HCT116 (cell line): Measurements from ENCODE around the gene PDE4C. TPM values are rescaled to one million over a fixed set of nuclear protein-coding genes. Genes with fewer than 3 reads are reported as not detected.

ENCODE experiments used
- ATAC-seq: fragments of 200-7000 bp; cut with Tn5 transposase; 2 replicates; pipeline ENCODE4 v1.9.1; 2020; ENCODE audit warnings: mild to moderate bottlenecking, moderate library complexity
- BruUV-seq: library from RNA; stranded (reverse); fragments of 400-500 nt; replicated peaks from 2 replicates; lab custom pipeline; 2021; lab: Mats Ljungman, UMichigan
- CTCF ChIA-PET: fragments of 300-600 bp; sonication (Branson Sonifier 250); formaldehyde crosslinking; loops from one replicate; lab custom pipeline; 2021; ENCODE audit warnings: antibody characterized with exemption; lab: Charles Lee
- POLR2A ChIA-PET: fragments of 300-600, 350-600 bp; sonication (Branson Sonifier 250); formaldehyde crosslinking; loops from one replicate; lab custom pipeline; 2021; ENCODE audit warnings: antibody characterized with exemption; lab: Charles Lee
- RAD21 ChIA-PET, 2 experiments: fragments of 300-600 bp; sonication (Branson Sonifier 250); formaldehyde crosslinking; loops; one replicate each; lab custom pipeline; 2023; ENCODE audit warnings: low total read pairs in 2 of 2; ENCODE audit not compliant: uncharacterized antibody in 2 of 2, unreplicated experiment in 2 of 2, low non-redundant PET in 1 of 2; lab: Charles Lee
- DNase-seq: peaks from one replicate; pipeline ENCODE4 v3.0.0-alpha.2; 2010; ENCODE audit warnings: low read depth, low spot score
- H2AFZ ChIP-seq: fragments of 200-600 bp; shearing (Covaris generic), sonication (generic); 2 replicates; pipeline ENCODE4 v1.6.1; 2017; ENCODE audit warnings: low read depth, mixed run types, mixed read lengths, antibody characterized with exemption, low read length; ENCODE audit not compliant: poor library complexity, severe bottlenecking
- H3K27ac ChIP-seq: 2 replicates; pipeline ENCODE4 v1.5.1; 2012; ENCODE audit warnings: low read depth, low read length
- H3K27me3 ChIP-seq: fragments of 200-600 bp; sonication (generic); 2 replicates; pipeline ENCODE4 v1.6.1; 2016; ENCODE audit warnings: mixed run types, low read length, mixed read lengths; ENCODE audit not compliant: insufficient read depth
- H3K36me3 ChIP-seq, 2 experiments: fragments of 200-500 bp in 1 of 2; fragments of 200-600 bp in 1 of 2; sonication (Bioruptor generic) in 1 of 2; sonication (generic) in 1 of 2; 2 replicates each; pipeline versions ENCODE4 v1.5.1 to v1.6.1; 2014 to 2016; ENCODE audit warnings: low read length in 2 of 2, inconsistent platforms in 1 of 2, mixed read lengths in 1 of 2, mixed run types in 1 of 2; ENCODE audit not compliant: insufficient read depth in 2 of 2, control insufficient read depth in 1 of 2
- H3K4me1 ChIP-seq, 2 experiments: fragments of 200-600 bp in 1 of 2; sonication (generic) in 1 of 2; 2 replicates each; pipeline versions ENCODE4 v1.5.1 to v1.6.1; 2012 to 2017; ENCODE audit warnings: low read length in 2 of 2, inconsistent platforms in 1 of 2, mild to moderate bottlenecking in 1 of 2, mixed read lengths in 1 of 2, mixed run types in 1 of 2, moderate library complexity in 1 of 2; ENCODE audit not compliant: insufficient read depth in 2 of 2, control insufficient read depth in 1 of 2
- H3K4me2 ChIP-seq: fragments of 200-600 bp; sonication (generic); 2 replicates; pipeline ENCODE4 v1.6.1; 2017; ENCODE audit warnings: mixed run types, low read length, mixed read lengths
- H3K4me3 ChIP-seq, 2 experiments: fragments of 200-600 bp in 1 of 2; sonication (generic) in 1 of 2; replicated peaks in 1 of 2; 2 replicates each; pipeline ENCODE4 v1.5.1; 2011 to 2016; ENCODE audit warnings: low read length in 2 of 2, control low read depth in 1 of 2, low read depth in 1 of 2, mild to moderate bottlenecking in 1 of 2, mixed read lengths in 1 of 2, mixed run types in 1 of 2
- H3K79me2 ChIP-seq: fragments of 200-600 bp; sonication (generic); 2 replicates; pipeline ENCODE4 v1.6.1; 2017; ENCODE audit warnings: mild to moderate bottlenecking, mixed run types, low read length, moderate library complexity, mixed read lengths; ENCODE audit not compliant: insufficient read depth
- H3K9ac ChIP-seq: fragments of 200-600 bp; sonication (generic); 2 replicates; pipeline ENCODE4 v1.6.1; 2016; ENCODE audit warnings: low read length, mixed read lengths
- H3K9me2 ChIP-seq: fragments of 200-600 bp; sonication (generic), shearing (Covaris generic); 2 replicates; pipeline ENCODE4 v1.6.1; 2017; ENCODE audit warnings: mixed run types, mild to moderate bottlenecking, moderate library complexity; ENCODE audit not compliant: insufficient read depth
- H3K9me3 ChIP-seq, 2 experiments: fragments of 200-500 bp in 1 of 2; fragments of 200-600 bp in 1 of 2; sonication (Bioruptor generic) in 1 of 2; sonication (generic) in 1 of 2; 2 replicates each; pipeline ENCODE4 v1.6.1; 2014 to 2017; ENCODE audit warnings: low read length in 2 of 2, mixed read lengths in 2 of 2, inconsistent platforms in 1 of 2, low read depth in 1 of 2, mild to moderate bottlenecking in 1 of 2, mixed run types in 1 of 2, moderate library complexity in 1 of 2; ENCODE audit not compliant: control insufficient read depth in 1 of 2, insufficient read depth in 1 of 2
- H4K20me1 ChIP-seq: fragments of 200-600 bp; sonication (generic), shearing (Covaris generic); 2 replicates; pipeline ENCODE4 v1.6.1; 2017; ENCODE audit warnings: mixed run types, mild to moderate bottlenecking, moderate library complexity; ENCODE audit not compliant: insufficient read depth
- CBX3 ChIP-seq: IDR thresholded peaks from 2 replicates; pipeline ENCODE4 v1.6.1; 2012; ENCODE audit warnings: low read depth
- EZH2 ChIP-seq: fragments of 200-600 bp; sonication (generic); IDR thresholded peaks from 2 replicates; pipeline ENCODE4 v1.6.1; 2017; ENCODE audit warnings: antibody characterized with exemption, mixed run types
- FOSL1 ChIP-seq: IDR thresholded peaks from 2 replicates; pipeline ENCODE4 v1.6.1; 2012; ENCODE audit warnings: low read depth
- JUND ChIP-seq: IDR thresholded peaks from 2 replicates; pipeline ENCODE4 v1.6.1; 2012
- POLR2AphosphoS5 ChIP-seq: IDR thresholded peaks from 2 replicates; pipeline ENCODE4 v1.6.1; 2011; ENCODE audit warnings: mild to moderate bottlenecking, low read depth, low read length, moderate library complexity
- SP1 ChIP-seq: IDR thresholded peaks from 2 replicates; pipeline ENCODE4 v1.6.1; 2012; ENCODE audit warnings: low read depth
- intact Hi-C: fragments of 100-400 bp; cut with micrococcal nuclease; formaldehyde crosslinking; loops from 2 replicates; pipeline ENCODE4 v1.10.0; 2022
- total RNA-seq: library from RNA; stranded (reverse); gene quantifications from one replicate; pipeline ENCODE4 v1.2.1, GENCODE V29; 2021; ENCODE audit not compliant: unreplicated experiment
- TF ChIP-seq, protein P1 (sequence below): IDR thresholded peaks from 2 replicates; pipeline ENCODE4 v1.6.1; 2012; ENCODE audit warnings: low read depth
- TF ChIP-seq, protein P2 (sequence below): IDR thresholded peaks from 2 replicates; pipeline ENCODE4 v1.6.1; 2012

PDE4C gene
- total RNA-seq, 1 experiment from 2014 or later, result 1.5 TPM

DNA sequence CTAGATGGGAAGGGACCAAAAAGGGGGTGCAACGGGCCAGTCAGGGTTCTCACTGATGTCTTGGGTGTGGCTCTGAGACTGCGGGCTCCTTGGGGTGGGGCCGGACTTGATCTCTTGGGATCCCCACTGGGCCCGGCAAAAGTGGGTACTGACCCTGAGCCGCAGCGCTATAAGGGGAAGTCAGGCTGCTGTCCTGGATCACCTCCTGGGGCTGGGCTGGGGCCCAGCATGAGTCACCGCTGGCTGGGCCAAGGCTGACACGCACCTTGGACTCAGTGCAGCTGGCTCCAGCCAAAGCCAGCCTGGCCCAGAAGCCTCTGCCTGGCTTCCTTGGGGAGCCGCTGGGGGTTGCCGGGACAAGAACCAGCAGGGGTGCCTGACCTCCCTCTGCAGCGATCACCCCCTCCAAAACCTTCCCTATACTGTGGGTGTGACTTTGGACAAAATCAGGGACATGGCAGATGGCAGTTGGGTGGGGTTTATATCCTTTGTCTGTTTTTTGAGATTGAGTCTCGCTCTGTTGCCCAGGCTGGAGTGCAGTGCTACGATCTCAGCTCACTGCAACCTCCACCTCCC is 48.6 kb upstream of the PDE4C start:
- Histone ChIP-seq H2AFZ (no peak overlapping the region), H3K27ac (peak overlapping the region; percentile 92), H3K79me2 (peaks cover 24% of the 10 kb centered on the region), H3K4me3 (peak overlapping the region; percentile 1 to 47; a peak in 3 of 4 replicates), H3K4me1 (peaks cover 57 to 72% of the 10 kb centered on the region in 2 experiments), H3K27me3 (no peaks in the 10 kb centered on the region), H3K4me2 (peak overlapping the region; percentile 87), H4K20me1 (no peaks in the 10 kb centered on the region), H3K9me3 (no peaks in the 10 kb centered on the region), H3K36me3 (0 out of 4 replicates have a peak, but pooled peaks cover 0 to 4% of the 10 kb centered on the region in 2 experiments), H3K9ac (peak overlapping the region; percentile 66), H3K9me2 (no peaks in the 10 kb centered on the region)
- intact Hi-C loops, result loop anchor here (1.0 to 5.0 kb wide), 3 partner anchors 30 to 83 kb away; partner anchors contain the start of gene PGPEP1
- ATAC-seq, result peak; percentile 82
- POLR2A ChIA-PET, result interaction anchor here (0.6 to 5.3 kb wide), 14 partner anchors 17 to 142 kb away, joined by 3 to 24 read pairs (median 4); partner anchors contain the start of genes GDF15 and LSM4
- no peak for DNase-seq
- RAD21 ChIA-PET, result interaction anchor here (0.7 to 1.7 kb wide), 3 partner anchors 21 to 54 kb away, joined by 3 to 10 read pairs (median 3); no protein-coding TSS in a partner anchor
- BruUV-seq, result no TSS peak
- no peak for TF ChIP-seq EZH2
- TF ChIP-seq CBX3, result 0 out of 2 replicates have a peak, but pooled peaks have one; percentile 19
- TF ChIP-seq POLR2AphosphoS5, result peak; percentile 71
- TF ChIP-seq, protein P1, sequence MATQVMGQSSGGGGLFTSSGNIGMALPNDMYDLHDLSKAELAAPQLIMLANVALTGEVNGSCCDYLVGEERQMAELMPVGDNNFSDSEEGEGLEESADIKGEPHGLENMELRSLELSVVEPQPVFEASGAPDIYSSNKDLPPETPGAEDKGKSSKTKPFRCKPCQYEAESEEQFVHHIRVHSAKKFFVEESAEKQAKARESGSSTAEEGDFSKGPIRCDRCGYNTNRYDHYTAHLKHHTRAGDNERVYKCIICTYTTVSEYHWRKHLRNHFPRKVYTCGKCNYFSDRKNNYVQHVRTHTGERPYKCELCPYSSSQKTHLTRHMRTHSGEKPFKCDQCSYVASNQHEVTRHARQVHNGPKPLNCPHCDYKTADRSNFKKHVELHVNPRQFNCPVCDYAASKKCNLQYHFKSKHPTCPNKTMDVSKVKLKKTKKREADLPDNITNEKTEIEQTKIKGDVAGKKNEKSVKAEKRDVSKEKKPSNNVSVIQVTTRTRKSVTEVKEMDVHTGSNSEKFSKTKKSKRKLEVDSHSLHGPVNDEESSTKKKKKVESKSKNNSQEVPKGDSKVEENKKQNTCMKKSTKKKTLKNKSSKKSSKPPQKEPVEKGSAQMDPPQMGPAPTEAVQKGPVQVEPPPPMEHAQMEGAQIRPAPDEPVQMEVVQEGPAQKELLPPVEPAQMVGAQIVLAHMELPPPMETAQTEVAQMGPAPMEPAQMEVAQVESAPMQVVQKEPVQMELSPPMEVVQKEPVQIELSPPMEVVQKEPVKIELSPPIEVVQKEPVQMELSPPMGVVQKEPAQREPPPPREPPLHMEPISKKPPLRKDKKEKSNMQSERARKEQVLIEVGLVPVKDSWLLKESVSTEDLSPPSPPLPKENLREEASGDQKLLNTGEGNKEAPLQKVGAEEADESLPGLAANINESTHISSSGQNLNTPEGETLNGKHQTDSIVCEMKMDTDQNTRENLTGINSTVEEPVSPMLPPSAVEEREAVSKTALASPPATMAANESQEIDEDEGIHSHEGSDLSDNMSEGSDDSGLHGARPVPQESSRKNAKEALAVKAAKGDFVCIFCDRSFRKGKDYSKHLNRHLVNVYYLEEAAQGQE, result no peak
- peak; percentile 93 for TF ChIP-seq JUND
- TF ChIP-seq FOSL1, result peak; percentile 87
- peak; percentile 76 for TF ChIP-seq SP1
- TF ChIP-seq, protein P2, sequence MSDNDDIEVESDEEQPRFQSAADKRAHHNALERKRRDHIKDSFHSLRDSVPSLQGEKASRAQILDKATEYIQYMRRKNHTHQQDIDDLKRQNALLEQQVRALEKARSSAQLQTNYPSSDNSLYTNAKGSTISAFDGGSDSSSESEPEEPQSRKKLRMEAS, result peak; percentile 63
- CTCF ChIA-PET, result interaction anchor here (0.7 to 2.3 kb wide), 10 partner anchors 18 to 162 kb away, joined by 3 to 15 read pairs (median 3); a partner anchor contains a TSS
